CD4-positive, alpha-beta T cell treated with Interleukin-6 for 4 hours (primary cell): ENCODE data around the gene ARMC2.
"Not testable (repeated sequence)": the region's sequence is repeated elsewhere in the genome, so short reads cannot be mapped to it uniquely, and the experiment has no call there.

Source experiments
- DNase-seq: peaks from one replicate; pipeline ENCODE4 v3.0.0-alpha.2; 2020; ENCODE audit warnings: mixed read lengths

The ARMC2 gene

GRCh38 chr6:108922499-108922898 lies 74.3 kb downstream of the ARMC2 start:
- DNase-seq = no peak

- no peak for DNase-seq
Measured at GRCh38 chr6:108927927-108928326, 79.7 kb downstream of the ARMC2 start.

- no peak for DNase-seq
Measured at GRCh38 chr6:108928650-108929049, 80.4 kb downstream of the ARMC2 start.

GRCh38 chr6:108931090-108931489 lies 82.9 kb downstream of the ARMC2 start:
- not testable (repeated sequence) for DNase-seq

- DNase-seq = no peak
Measured at GRCh38 chr6:108937170-108937569, 88.9 kb downstream of the ARMC2 start.

- DNase-seq = no peak
Measured at GRCh38 chr6:108940741-108941140, 92.5 kb downstream of the ARMC2 start.

- no peak for DNase-seq
Measured at GRCh38 chr6:108941281-108941680, 93.1 kb downstream of the ARMC2 start.

- no peak for DNase-seq
Measured at GRCh38 chr6:108941859-108942258, 93.6 kb downstream of the ARMC2 start.

- peak; percentile 75 for DNase-seq
Measured at GRCh38 chr6:108942556-108943492, 94.6 kb downstream of the ARMC2 start.

GRCh38 chr6:108944071-108944470 lies 95.8 kb downstream of the ARMC2 start:
- DNase-seq = no peak

- DNase-seq = no peak
Measured at GRCh38 chr6:108944707-108945680, 96.8 kb downstream of the ARMC2 start.

GRCh38 chr6:108945681-108946159 lies 97.5 kb downstream of the ARMC2 start:
- DNase-seq = no peak

- DNase-seq = no peak
Measured at GRCh38 chr6:108946695-108947094, 98.5 kb downstream of the ARMC2 start.

- no peak for DNase-seq
Measured at GRCh38 chr6:108947114-108947854, 99.1 kb downstream of the ARMC2 start.

GRCh38 chr6:108948181-108948661 lies 100.0 kb downstream of the ARMC2 start:
- no peak for DNase-seq

GRCh38 chr6:108951351-108951953 lies 103.2 kb downstream of the ARMC2 start:
- DNase-seq = no peak

- DNase-seq = no peak
Measured at GRCh38 chr6:108952776-108953486, 104.7 kb downstream of the ARMC2 start.

GRCh38 chr6:108953681-108954080 lies 105.5 kb downstream of the ARMC2 start:
- DNase-seq = no peak

- no peak for DNase-seq
Measured at GRCh38 chr6:108955329-108955949, 107.2 kb downstream of the ARMC2 start.

- DNase-seq = no peak
Measured at GRCh38 chr6:108957221-108957620, 109.0 kb downstream of the ARMC2 start.
